Measurements from ENCODE around the gene HPCA.

- TF ChIP-seq CTCF (IDR thresholded peaks at IDR 0.05; ENCODE audit: poor library complexity) (no peak), EZH2phosphoT487 (IDR thresholded peaks at IDR 0.05; ENCODE audit: low read depth, severe bottlenecking, unreplicated experiment) (no peak)
Measured at GRCh38 chr1:32888677-32889420, 2.6 kb downstream of the HPCA start.
